GM13976 (cell line): Measurements from ENCODE around the gene TMTC2.

Experiments
- DNase-seq: peaks from one replicate; pipeline ENCODE4 v3.0.0; 2012; ENCODE audit warnings: low spot score
- in situ Hi-C: fragments of 300-500 bp; cut with MboI; formaldehyde crosslinking; loops from one replicate; pipeline ENCODE4 v1.12.0; 2022; ENCODE audit warnings: low sequenced_read_pairs, mixed read lengths, inconsistent platforms; ENCODE audit not compliant: unreplicated experiment
- TF ChIP-seq, protein P1 (sequence below): IDR thresholded peaks from 2 replicates; pipeline ENCODE4 v1.5.1; 2012; ENCODE audit warnings: borderline replicate concordance, mild to moderate bottlenecking; ENCODE audit not compliant: insufficient read depth; ENCODE audit errors: extremely low read depth, missing control alignments, control extremely low read depth

TMTC2 gene

DNA sequence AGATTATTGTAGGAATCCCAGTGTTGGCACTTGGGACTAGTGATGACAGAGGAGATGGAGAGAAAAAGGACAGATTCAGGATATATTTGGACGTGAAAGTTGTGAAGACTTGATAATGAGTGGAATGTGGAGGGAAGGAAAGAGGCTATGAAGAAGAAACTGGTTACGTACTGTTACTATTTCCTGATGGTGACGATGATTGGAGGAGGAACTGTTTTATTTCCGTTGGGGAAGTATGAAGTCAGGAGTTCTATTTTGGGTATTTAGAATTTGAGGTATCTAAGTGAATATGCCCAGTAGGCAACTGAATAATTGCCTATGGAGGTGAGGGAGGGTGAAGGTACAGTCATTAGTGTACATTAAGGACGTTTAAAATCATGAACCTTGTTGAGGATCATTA lies 207.2 kb downstream of the TMTC2 start:
- TF ChIP-seq, protein P1, sequence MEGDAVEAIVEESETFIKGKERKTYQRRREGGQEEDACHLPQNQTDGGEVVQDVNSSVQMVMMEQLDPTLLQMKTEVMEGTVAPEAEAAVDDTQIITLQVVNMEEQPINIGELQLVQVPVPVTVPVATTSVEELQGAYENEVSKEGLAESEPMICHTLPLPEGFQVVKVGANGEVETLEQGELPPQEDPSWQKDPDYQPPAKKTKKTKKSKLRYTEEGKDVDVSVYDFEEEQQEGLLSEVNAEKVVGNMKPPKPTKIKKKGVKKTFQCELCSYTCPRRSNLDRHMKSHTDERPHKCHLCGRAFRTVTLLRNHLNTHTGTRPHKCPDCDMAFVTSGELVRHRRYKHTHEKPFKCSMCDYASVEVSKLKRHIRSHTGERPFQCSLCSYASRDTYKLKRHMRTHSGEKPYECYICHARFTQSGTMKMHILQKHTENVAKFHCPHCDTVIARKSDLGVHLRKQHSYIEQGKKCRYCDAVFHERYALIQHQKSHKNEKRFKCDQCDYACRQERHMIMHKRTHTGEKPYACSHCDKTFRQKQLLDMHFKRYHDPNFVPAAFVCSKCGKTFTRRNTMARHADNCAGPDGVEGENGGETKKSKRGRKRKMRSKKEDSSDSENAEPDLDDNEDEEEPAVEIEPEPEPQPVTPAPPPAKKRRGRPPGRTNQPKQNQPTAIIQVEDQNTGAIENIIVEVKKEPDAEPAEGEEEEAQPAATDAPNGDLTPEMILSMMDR, result no peak
- in situ Hi-C loops, result no loop called here
- no peak for DNase-seq

DNA sequence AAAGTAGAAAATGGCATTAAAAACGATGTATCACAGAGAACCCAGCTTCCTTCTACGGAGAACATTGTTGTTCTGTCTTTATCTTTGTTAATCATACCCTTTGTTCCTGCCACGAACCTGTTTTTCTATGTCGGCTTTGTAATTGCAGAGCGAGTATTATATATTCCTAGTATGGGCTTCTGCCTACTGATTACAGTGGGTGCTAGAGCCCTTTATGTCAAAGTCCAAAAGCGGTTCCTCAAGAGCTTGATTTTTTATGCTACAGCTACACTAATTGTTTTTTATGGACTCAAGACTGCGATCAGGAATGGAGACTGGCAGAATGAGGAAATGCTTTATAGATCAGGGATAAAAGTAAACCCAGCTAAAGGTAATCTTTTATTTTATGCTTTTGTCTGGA lies 209.6 kb downstream of the TMTC2 start:
- DNase-seq, result no peak
- TF ChIP-seq, protein P1, result no peak
- in situ Hi-C loops, result no loop called here

DNA sequence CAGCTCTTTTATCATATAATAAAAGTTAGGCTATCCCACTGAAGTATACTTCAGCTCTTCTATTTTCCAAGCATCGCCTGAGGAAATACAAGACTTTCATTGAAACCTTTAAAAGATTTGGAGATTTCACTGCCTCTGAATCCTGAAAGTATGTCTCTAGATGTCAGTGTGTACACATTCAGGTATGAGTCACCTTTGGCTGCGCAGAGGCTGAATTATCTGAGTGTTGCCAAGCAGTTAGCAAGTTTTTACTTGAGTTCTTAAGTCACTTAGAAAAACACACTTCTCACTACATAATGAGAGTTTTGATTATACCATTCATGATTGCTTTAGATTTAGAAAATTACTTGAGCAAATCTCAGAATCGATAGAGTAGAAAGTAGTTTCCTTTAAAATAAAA lies 210.3 kb downstream of the TMTC2 start:
- TF ChIP-seq, protein P1, result no peak
- DNase-seq, result no peak
- in situ Hi-C loops, result no loop called here

DNA sequence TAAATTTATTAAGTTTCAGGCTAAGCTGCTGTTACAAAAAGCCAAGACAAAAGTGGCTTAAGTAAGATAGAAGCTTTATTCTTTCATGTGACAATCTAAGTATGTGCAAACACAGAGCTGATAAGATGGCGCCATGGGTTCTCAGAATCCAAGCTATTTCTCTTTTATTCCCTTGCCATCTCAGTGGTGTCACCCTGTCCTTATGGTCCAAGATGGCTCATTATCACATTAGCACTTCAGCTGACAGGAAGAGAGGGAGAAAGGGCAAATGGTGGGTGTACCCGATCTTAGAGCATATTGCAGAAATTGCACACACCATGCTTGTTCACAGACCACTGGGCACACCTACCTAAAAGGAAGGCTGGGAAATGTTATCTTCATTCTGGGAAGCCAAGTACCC lies 211.7 kb downstream of the TMTC2 start:
- in situ Hi-C loops, result no loop called here
- TF ChIP-seq, protein P1, result no peak
- no peak for DNase-seq

DNA sequence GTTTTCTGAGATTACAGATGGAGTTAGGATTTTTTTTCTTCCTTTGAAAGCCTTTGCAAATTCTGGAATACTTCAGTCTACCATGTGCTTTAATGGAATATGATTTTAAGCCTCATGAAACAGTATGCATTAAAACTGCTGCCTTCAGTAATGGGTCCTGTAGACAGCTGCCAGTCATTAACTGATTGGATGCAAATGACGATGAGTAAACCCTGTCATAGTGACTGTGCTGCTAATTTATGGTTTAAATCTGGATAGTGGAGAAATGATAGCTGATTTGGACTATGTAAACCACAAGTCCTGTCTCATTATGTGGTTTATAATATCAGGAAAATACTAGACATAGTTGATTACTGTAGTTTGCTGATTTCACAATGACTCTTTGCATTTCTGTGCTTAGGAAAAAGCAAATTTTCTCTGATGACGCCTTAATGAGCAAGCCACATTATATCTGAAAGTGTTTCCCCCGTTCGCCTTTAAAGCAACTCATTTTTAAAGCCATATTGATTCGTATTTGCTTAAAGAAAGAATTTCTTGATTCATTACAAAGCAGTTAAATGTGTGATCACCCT lies 217.6 kb downstream of the TMTC2 start:
- in situ Hi-C loops, result no loop called here
- TF ChIP-seq, protein P1, result no peak
- DNase-seq, result no peak

DNA sequence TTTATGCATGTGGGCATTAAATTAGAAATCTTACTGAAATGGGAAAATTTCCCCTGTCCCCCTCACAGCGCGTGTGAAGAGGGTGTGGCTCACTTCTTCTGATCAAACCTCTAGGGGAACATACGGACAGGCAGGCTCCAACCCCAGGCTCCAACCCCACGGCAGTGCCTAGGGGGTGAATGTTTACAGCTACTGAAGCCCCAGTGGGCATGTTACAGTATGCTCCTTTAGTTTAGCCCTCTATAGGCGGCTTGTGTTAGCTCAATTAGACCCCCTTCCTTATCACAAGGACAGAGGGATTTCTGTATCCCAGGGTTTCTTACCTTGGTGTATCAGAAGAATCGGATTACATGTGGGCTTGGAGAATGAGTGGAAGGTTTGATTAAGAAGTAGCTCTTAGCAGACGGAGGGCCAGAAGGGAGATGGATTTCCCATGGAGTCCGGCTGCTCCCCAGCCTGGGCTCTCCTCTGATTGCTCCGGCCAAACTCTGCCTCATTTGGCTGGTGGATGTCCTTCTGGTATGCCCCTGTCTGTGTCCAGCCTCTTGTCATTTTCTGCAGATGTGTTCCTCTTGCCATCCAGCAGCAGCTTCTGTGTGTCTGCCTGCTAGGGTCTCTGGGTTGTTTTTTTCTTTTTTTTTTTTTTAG lies 223.7 kb downstream of the TMTC2 start:
- in situ Hi-C loops, result no loop called here
- no peak for DNase-seq
- TF ChIP-seq, protein P1, result no peak

DNA sequence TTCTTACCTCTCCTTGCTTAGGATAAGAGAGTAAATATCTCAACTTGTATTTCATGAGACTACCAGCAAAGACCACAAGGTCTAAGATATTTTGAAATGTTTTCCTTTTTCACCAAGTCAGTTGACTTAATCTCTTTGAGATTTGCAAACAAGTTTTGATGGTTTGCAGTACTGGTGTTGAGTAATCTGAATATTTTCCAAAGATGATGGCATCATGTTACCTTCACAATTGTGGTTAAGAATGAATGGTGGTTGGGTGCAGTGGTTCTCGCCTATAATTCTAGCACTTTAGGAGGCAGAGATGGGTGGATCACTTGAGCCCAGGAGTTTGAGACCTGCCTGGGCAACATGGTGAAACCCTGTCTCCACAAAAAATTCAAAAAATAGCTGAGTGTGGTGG lies 225.7 kb downstream of the TMTC2 start:
- TF ChIP-seq, protein P1, result no peak
- in situ Hi-C loops, result no loop called here
- no peak for DNase-seq
